SK-N-MC (cell line): Measurements from ENCODE around the gene CACNA1H.

ENCODE experiments used
- EZH2 ChIP-seq: fragments of 200-600 bp; sonication (generic); IDR thresholded peaks from one replicate; pipeline ENCODE4 v1.6.1; 2017; ENCODE audit warnings: antibody characterized with exemption
- FOXP2 ChIP-seq: optimal IDR thresholded peaks from 2 replicates; pipeline ENCODE3; 2011; ENCODE audit warnings: mild to moderate bottlenecking, moderate library complexity; ENCODE audit not compliant: insufficient read depth; ENCODE audit errors: extremely low read length, control extremely low read depth
- POLR2AphosphoS5 ChIP-seq: IDR thresholded peaks from 2 replicates; pipeline ENCODE4 v1.6.1; 2012; ENCODE audit warnings: mild to moderate bottlenecking, low read depth, low read length, borderline replicate concordance

DNA sequence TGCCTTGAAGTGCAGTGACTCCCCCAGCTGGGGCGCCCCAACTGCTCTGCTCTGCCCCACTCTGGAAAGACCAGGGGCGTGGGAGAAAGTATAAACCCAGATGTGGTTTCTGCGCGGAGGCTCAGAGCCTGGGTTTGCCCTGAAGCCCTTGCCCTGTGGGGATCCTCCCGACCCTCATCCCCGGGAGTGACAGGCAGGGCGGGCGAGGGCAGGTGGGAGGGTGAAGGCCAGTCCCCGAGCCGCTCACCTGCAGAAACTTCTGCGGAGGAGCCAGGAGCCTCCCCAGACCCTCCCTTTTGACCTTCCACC, 106.8 kb downstream of the CACNA1H start:
- TF ChIP-seq EZH2 (no peak), POLR2AphosphoS5 (no peak), FOXP2 (no peak)
